ENCODE data around the gene BROX. TPM values are rescaled to one million over a fixed set of nuclear protein-coding genes. Genes with fewer than 3 reads are reported as not detected.
"Not testable (repeated sequence)": the region's sequence is repeated elsewhere in the genome, so short reads cannot be mapped to it uniquely, and the experiment has no call there.

Gene BROX
- total RNA-seq, 4 donors from 2014 or later: 40.7 to 80.2 (median 51.4) TPM

- H3K4me1 ChIP-seq: no peaks in the 10 kb centered on the region
- peaks cover 2 to 70% of the 10 kb centered on the region in 2 donors for H3K36me3 ChIP-seq
- H3K9me3 ChIP-seq: no peaks in the 10 kb centered on the region
- TF ChIP-seq CTCF (IDR thresholded peaks at IDR 0.05 in 4 of 5, conservative IDR thresholded peaks at IDR 0.05 in 1 of 5) (no peak), POLR2A (IDR thresholded peaks at IDR 0.05) (no peak)
- ATAC-seq: no peak
- DNase-seq: no peak
- no peak overlapping the region for H3K4me3 ChIP-seq
- H3K27me3 ChIP-seq: no peaks in the 10 kb centered on the region
- in situ Hi-C loops (cut with MboI; ENCODE audit: low sequenced_read_pairs in 4 of 4) (no loop called here), intact Hi-C loops (cut with DNase I; ENCODE audit: low total_unique reads) (no loop called here)
- no peak overlapping the region for H3K27ac ChIP-seq
These were observed 22.4 kb downstream of the BROX start for GRCh38 chr1:222734740-222735139.

DNA sequence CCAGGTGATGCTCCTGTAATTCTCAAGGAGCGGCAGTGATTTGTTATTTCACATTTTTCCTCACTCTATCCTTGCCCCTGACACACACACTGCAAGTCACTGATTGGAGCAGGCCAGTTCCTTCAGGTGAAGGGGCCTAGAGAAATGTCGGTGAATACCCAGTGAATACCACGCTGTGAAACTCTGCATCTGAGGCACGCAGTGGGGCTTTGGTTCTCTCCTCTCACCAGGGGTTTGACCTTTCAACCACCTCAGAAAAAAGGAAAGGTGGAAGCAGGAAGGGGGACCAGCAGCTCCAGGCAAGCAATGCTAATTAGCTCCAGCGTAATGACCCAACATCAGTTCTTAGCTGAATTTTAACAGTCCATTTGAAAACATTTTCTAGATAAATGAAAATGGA, 24.1 kb downstream of the BROX start:
- intact Hi-C loops (cut with DNase I; ENCODE audit: low total_unique reads): no loop called here
- Histone ChIP-seq H3K36me3 (peaks cover 0 to 53% of the 10 kb centered on the region in 2 donors), H3K9me3 (no peaks in the 10 kb centered on the region), H3K27me3 (no peaks in the 10 kb centered on the region), H3K4me3 (no peak overlapping the region), H3K4me1 (no peaks in the 10 kb centered on the region), H3K27ac (no peak overlapping the region)
- TF ChIP-seq POLR2A (IDR thresholded peaks at IDR 0.05): no peak
- TF ChIP-seq CTCF (IDR thresholded peaks at IDR 0.05 in 4 of 5, conservative IDR thresholded peaks at IDR 0.05 in 1 of 5): no peak
- in situ Hi-C loops (cut with MboI; ENCODE audit: low sequenced_read_pairs in 4 of 4): no loop called here
- ATAC-seq (no peak), DNase-seq (no peak)

- H3K36me3 ChIP-seq: peaks cover 0 to 48% of the 10 kb centered on the region in 2 donors
- no peak within 1 kb of the TSS for H3K27ac ChIP-seq
- H3K9me3 ChIP-seq: no peaks in the 10 kb centered on the region
- no peak for DNase-seq
- H3K27me3 ChIP-seq: no peaks in the 10 kb centered on the region
- intact Hi-C loops (cut with DNase I; ENCODE audit: low total_unique reads): no loop called here
- H3K4me3 ChIP-seq: no peak within 1 kb of the TSS
- in situ Hi-C loops (cut with MboI; ENCODE audit: low sequenced_read_pairs in 4 of 4): no loop called here
- H3K4me1 ChIP-seq: no peaks in the 10 kb centered on the region
- TF ChIP-seq POLR2A (IDR thresholded peaks at IDR 0.05) (no peak), CTCF (IDR thresholded peaks at IDR 0.05 in 4 of 5, conservative IDR thresholded peaks at IDR 0.05 in 1 of 5) (no peak)
- no peak for ATAC-seq
These were observed 24.6 kb downstream of the BROX start, which contains the start of gene FAM177B for GRCh38 chr1:222736972-222737371. FAM177B (plus strand) TSS chr1:222737202; CDS start chr1:222746546, 9,344 bp downstream.

GRCh38 chr1:222739465-222739864, 27.1 kb downstream of the BROX start:
- Histone ChIP-seq H3K4me3 (no peak overlapping the region), H3K27ac (no peak overlapping the region), H3K27me3 (no peaks in the 10 kb centered on the region), H3K4me1 (no peaks in the 10 kb centered on the region), H3K9me3 (no peaks in the 10 kb centered on the region), H3K36me3 (peaks cover 0 to 23% of the 10 kb centered on the region in 2 donors)
- DNase-seq: no peak
- in situ Hi-C loops (cut with MboI; ENCODE audit: low sequenced_read_pairs in 4 of 4) (no loop called here), intact Hi-C loops (cut with DNase I; ENCODE audit: low total_unique reads) (no loop called here)
- no peak for ATAC-seq
- TF ChIP-seq CTCF (IDR thresholded peaks at IDR 0.05 in 4 of 5, conservative IDR thresholded peaks at IDR 0.05 in 1 of 5): no peak
- TF ChIP-seq POLR2A (IDR thresholded peaks at IDR 0.05): no peak

GRCh38 chr1:222739929-222740328, 27.6 kb downstream of the BROX start:
- no peaks in the 10 kb centered on the region for H3K27me3 ChIP-seq
- ATAC-seq: no peak
- no peaks in the 10 kb centered on the region for H3K9me3 ChIP-seq
- no peak for DNase-seq
- no peak overlapping the region for H3K27ac ChIP-seq
- peaks cover 0 to 18% of the 10 kb centered on the region in 2 donors for H3K36me3 ChIP-seq
- no peak for TF ChIP-seq POLR2A (IDR thresholded peaks at IDR 0.05)
- no peak for TF ChIP-seq CTCF (IDR thresholded peaks at IDR 0.05 in 4 of 5, conservative IDR thresholded peaks at IDR 0.05 in 1 of 5)
- intact Hi-C loops (cut with DNase I; ENCODE audit: low total_unique reads) (no loop called here), in situ Hi-C loops (cut with MboI; ENCODE audit: low sequenced_read_pairs in 4 of 4) (no loop called here)
- no peaks in the 10 kb centered on the region for H3K4me1 ChIP-seq
- no peak overlapping the region for H3K4me3 ChIP-seq

DNA sequence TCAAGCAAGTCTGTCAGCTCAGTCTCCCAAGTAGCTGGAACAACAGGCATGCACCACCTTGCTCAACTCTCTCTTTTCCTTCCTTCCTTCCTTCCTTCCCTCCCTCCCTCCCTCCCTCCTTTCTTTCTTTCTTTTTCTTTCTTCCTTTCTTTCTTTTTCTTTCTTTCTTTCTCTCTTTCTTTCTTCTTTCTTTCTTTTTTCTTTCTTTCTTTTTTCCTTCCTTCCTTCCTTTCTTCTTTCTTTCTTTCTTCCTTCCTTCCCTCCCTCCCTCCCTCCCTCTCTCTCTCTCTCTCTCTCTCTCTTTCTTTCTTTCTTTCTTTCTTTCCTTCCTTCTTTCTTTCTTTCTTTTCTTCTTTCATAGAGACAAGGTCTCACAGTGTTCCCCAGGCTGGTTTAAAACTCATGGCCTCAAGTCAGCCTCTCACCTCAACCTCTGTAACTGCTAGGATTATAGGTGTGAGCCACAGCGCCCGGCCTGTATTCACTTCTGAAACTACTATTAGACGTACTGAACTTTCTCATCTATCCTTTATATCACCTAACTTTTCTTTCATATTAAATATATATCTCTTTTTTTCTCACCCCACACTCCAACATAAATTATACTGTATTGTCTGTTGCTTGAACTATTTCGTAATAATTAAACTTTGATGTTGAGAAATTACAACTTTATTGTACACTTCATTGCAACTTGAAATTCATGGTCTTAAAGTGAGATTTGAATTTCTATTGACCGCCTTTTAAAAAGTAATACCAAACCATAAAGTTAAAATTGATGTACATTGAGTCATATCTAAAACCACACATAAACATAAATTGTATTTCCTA, 29.5 kb downstream of the BROX start:
- DNase-seq; ATAC-seq; H3K36me3 ChIP-seq; H3K9me3 ChIP-seq; H3K4me3 ChIP-seq; H3K27ac ChIP-seq; in situ Hi-C loops (cut with MboI; ENCODE audit: low sequenced_read_pairs in 4 of 4); H3K4me1 ChIP-seq; H3K27me3 ChIP-seq; intact Hi-C loops (cut with DNase I; ENCODE audit: low total_unique reads): not testable (repeated sequence)

All from gastrocnemius medialis (tissue), 4 donors.